Uterus (tissue), 2 donors: ENCODE data around the gene CSNK1G3.

ENCODE experiments used
- CTCF ChIP-seq, 4 experiments: fragments of 200-600 bp in 2 of 4; fragments of 450-650 bp in 2 of 4; sonication (generic) in 2 of 4; IDR thresholded peaks; one replicate each; pipeline ENCODE4 v1.5.1; 2016 to 2019; ENCODE audit warnings: antibody characterized with exemption in 4 of 4, mild to moderate bottlenecking in 2 of 4, moderate library complexity in 1 of 4
- POLR2A ChIP-seq, 2 donors: fragments of 450-650 bp; IDR thresholded peaks; one replicate each; pipeline ENCODE4 v1.6.1; 2016; ENCODE audit warnings: antibody characterized with exemption in 2 of 2, mild to moderate bottlenecking in 1 of 2, moderate library complexity in 1 of 2

GRCh38 chr5:123611406-123611709 is 99.4 kb downstream of the CSNK1G3 start:
- TF ChIP-seq CTCF (IDR thresholded peaks at IDR 0.05) (no peak), POLR2A (IDR thresholded peaks at IDR 0.05) (no peak)
